AG04449 (cell line): ENCODE data around the gene PREP.
"Not testable (repeated sequence)": the region's sequence is repeated elsewhere in the genome, so short reads cannot be mapped to it uniquely, and the experiment has no call there.

ENCODE experiments used
- CTCF ChIA-PET: fragments of 350-600 bp; formaldehyde crosslinking; extraction: SDS; loops from one replicate; lab custom pipeline; 2021; ENCODE audit warnings: antibody characterized with exemption; lab: Yijun Ruan, JAX
- POLR2A ChIA-PET: fragments of 400-600, 350-600 bp; formaldehyde crosslinking; extraction: SDS; loops from one replicate; lab custom pipeline; 2020; ENCODE audit warnings: antibody characterized with exemption, inconsistent platforms; lab: Yijun Ruan, JAX
- DNase-seq: peaks from one replicate; pipeline ENCODE4 v3.0.0-alpha.2; 2010; ENCODE audit warnings: low read depth, low spot score
- H3K4me3 ChIP-seq: 2 replicates; pipeline ENCODE4 v1.5.1; 2011; ENCODE audit warnings: low read depth, mild to moderate bottlenecking, control low read depth, low read length
- CTCF ChIP-seq: IDR thresholded peaks from one replicate; pipeline ENCODE4 v1.5.1; 2011; ENCODE audit warnings: mild to moderate bottlenecking, moderate library complexity, low read length, control low read depth, inconsistent platforms; ENCODE audit not compliant: insufficient read depth; ENCODE audit errors: missing control alignments

Gene PREP

GRCh38 chr6:105253787-105254186 lies 149.1 kb downstream of the PREP start:
- no peak overlapping the region for H3K4me3 ChIP-seq
- no peak for DNase-seq
- TF ChIP-seq CTCF = no peak
- ChIA-PET POLR2A (no interaction called here), CTCF (no interaction called here)

- ChIA-PET POLR2A (no interaction called here), CTCF (no interaction called here)
- no peak for TF ChIP-seq CTCF
- no peak for DNase-seq
- H3K4me3 ChIP-seq = no peak overlapping the region
These were observed 151.2 kb downstream of the PREP start for GRCh38 chr6:105251689-105252088.

GRCh38 chr6:105250533-105250932 lies 152.3 kb downstream of the PREP start:
- ChIA-PET POLR2A (no interaction called here), CTCF (no interaction called here)
- H3K4me3 ChIP-seq = no peak overlapping the region
- no peak for DNase-seq
- TF ChIP-seq CTCF = no peak

- no peak for DNase-seq
These were observed 159.4 kb downstream of the PREP start for GRCh38 chr6:105243487-105243886.

GRCh38 chr6:105235155-105235554 lies 167.7 kb downstream of the PREP start:
- TF ChIP-seq CTCF = no peak
- CTCF ChIA-PET = interaction anchor here (1.0 kb wide), 1 partner anchor 31 kb away, joined by 3 read pairs; no protein-coding TSS in a partner anchor
- no peak overlapping the region for H3K4me3 ChIP-seq
- no peak for DNase-seq
- POLR2A ChIA-PET = no interaction called here

More at GRCh38 chr6:105243487-105243886, 159.4 kb downstream of the PREP start:
- TF ChIP-seq CTCF = no peak
- H3K4me3 ChIP-seq = no peak overlapping the region
- ChIA-PET POLR2A (no interaction called here), CTCF (no interaction called here)

- POLR2A ChIA-PET, H3K4me3 ChIP-seq, CTCF ChIA-PET, DNase-seq: not testable (repeated sequence)
These were observed 171.1 kb downstream of the PREP start for GRCh38 chr6:105231771-105232170.
